ENCODE data around the gene MYEOV.

MYEOV gene

GRCh38 chr11:69291459-69292110 is 2.4 kb upstream of the MYEOV start:
- H3K4me3 ChIP-seq (ENCODE audit: low read depth, low read length), result no peak overlapping the region
- H3K9me3 ChIP-seq (ENCODE audit: control insufficient read depth, insufficient read depth, low read depth, low read length), result no peaks in the 10 kb centered on the region
- no peaks in the 10 kb centered on the region for H3K36me3 ChIP-seq (ENCODE audit: control insufficient read depth in 2 of 2, insufficient read depth in 1 of 2, low read length in 2 of 2)
- ChIA-PET CTCF (interaction anchor here (0.6 to 2.7 kb wide), 7 partner anchors 10 to 365 kb away, joined by 3 to 15 read pairs (median 6); no protein-coding TSS in a partner anchor), POLR2A (no interaction called here)
- no peak overlapping the region for H3K27ac ChIP-seq (ENCODE audit: extremely low read depth, low read depth, low read length)
- no peaks in the 10 kb centered on the region for H3K4me1 ChIP-seq (ENCODE audit: control insufficient read depth, insufficient read depth, low read length)
- TF ChIP-seq ZBTB48 (tag by site-specific recombination; IDR thresholded peaks at IDR 0.05) (0 out of 2 replicates have a peak, but pooled peaks have one; percentile 33), ZNF580 (tag by site-specific recombination; IDR thresholded peaks at IDR 0.05) (0 out of 2 replicates have a peak, but pooled peaks have one; percentile 8), INSM2 (tag by site-specific recombination; IDR thresholded peaks at IDR 0.05) (0 out of 2 replicates have a peak, but pooled peaks have one; percentile 29), ZNF571 (tag by site-specific recombination; IDR thresholded peaks at IDR 0.05) (0 out of 2 replicates have a peak, but pooled peaks have one; percentile 27), ZNF488 (tag by site-specific recombination; IDR thresholded peaks at IDR 0.05) (0 out of 2 replicates have a peak, but pooled peaks have one; percentile 39), ZNF311 (tag by site-specific recombination; IDR thresholded peaks at IDR 0.05; ENCODE audit: borderline replicate concordance) (no peak), ZNF202 (tag by site-specific recombination; IDR thresholded peaks at IDR 0.05; ENCODE audit: borderline replicate concordance) (no peak), PATZ1 (tag by site-specific recombination; IDR thresholded peaks at IDR 0.05) (peak; percentile 24; the same call in 1 of the 2 replicates), SP3 (tag by site-specific recombination; IDR thresholded peaks at IDR 0.05) (no peak), ZNF747 (tag by site-specific recombination; IDR thresholded peaks at IDR 0.05) (0 out of 2 replicates have a peak, but pooled peaks have one; percentile 67), ZBTB20 (tag by site-specific recombination; IDR thresholded peaks at IDR 0.05) (0 out of 2 replicates have a peak, but pooled peaks have one; percentile 12), REST (tag by site-specific recombination; IDR thresholded peaks at IDR 0.05) (no peak), ZNF549 (tag by site-specific recombination; IDR thresholded peaks at IDR 0.05) (no peak), RBAK (tag by site-specific recombination; IDR thresholded peaks at IDR 0.05) (peak; percentile 33; the same call in 1 of the 2 replicates), ZNF645 (tag by site-specific recombination; IDR thresholded peaks at IDR 0.05) (peak; percentile 42; the same call in 1 of the 2 replicates), ZNF274 (IDR thresholded peaks at IDR 0.05; ENCODE audit: low read length) (no peak), ZNF274 (tag by site-specific recombination; IDR thresholded peaks at IDR 0.05; ENCODE audit: borderline replicate concordance) (0 out of 2 replicates have a peak, but pooled peaks have one; percentile 34), YY2 (tag by site-specific recombination; IDR thresholded peaks at IDR 0.05) (0 out of 2 replicates have a peak, but pooled peaks have one; percentile 21), ZNF521 (tag by site-specific recombination; IDR thresholded peaks at IDR 0.05) (0 out of 2 replicates have a peak, but pooled peaks have one; percentile 40), ZNF707 (tag by site-specific recombination; IDR thresholded peaks at IDR 0.05) (peak; percentile 43; the same call in 1 of the 2 replicates), SALL2 (tag by site-specific recombination; IDR thresholded peaks at IDR 0.05; ENCODE audit: borderline replicate concordance) (peak; percentile 41; the same call in 1 of the 2 replicates), ZNF785 (tag by site-specific recombination; IDR thresholded peaks at IDR 0.05) (peak; percentile 80), ZBTB26 (tag by site-specific recombination; optimal IDR thresholded peaks at IDR 0.05) (peak; percentile 8), ZNF513 (tag by site-specific recombination; IDR thresholded peaks at IDR 0.05) (peak; percentile 98)

Data from HEK293 (cell line).